Measurements from ENCODE around the gene VEZT. TPM values are rescaled to one million over a fixed set of nuclear protein-coding genes. Genes with fewer than 3 reads are reported as not detected.

VEZT gene
- total RNA-seq, 1 donor from 2014 or later = 79.1 TPM

DNA sequence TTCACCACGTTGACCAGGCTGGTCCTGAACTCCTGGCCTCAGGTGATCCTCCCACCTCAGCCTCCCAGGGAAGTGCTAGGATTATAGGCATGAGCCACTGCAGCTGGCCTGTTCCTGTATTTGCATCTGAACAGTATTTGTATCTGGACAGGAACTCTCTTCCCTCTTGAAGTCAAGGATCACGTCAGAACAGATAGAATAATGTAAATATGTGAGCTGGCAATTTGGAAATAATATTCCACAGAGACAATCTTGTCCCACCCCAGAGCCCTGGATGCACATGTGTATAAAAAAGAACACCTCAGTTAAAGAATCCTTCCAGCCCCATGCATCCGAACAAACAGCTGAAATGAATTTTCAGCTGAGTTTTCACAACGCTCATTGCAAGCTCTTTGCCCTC is 118.3 kb downstream of the VEZT start:
- Mint-ChIP-seq H3K36me3 (ENCODE audit: low read depth) (no peaks in the 10 kb centered on the region), H3K27me3 (ENCODE audit: low read depth) (peaks cover 2% of the 10 kb centered on the region), H3K4me3 (no peak overlapping the region), H3K27ac (ENCODE audit: unreplicated experiment) (peak overlapping the region; percentile 95), H3K4me1 (peaks cover 15% of the 10 kb centered on the region), H3K9me3 (no peaks in the 10 kb centered on the region)
- no peak for TF ChIP-seq CTCF (conservative IDR thresholded peaks at IDR 0.05)
- DNase-seq (ENCODE audit: low read depth, low spot score) = no peak

GRCh38 chr12:95336387-95337067 is 118.9 kb downstream of the VEZT start:
- H3K4me3 Mint-ChIP-seq = no peak overlapping the region
- H3K27ac Mint-ChIP-seq (ENCODE audit: unreplicated experiment) = peak overlapping the region; percentile 95
- peak; percentile 79 for TF ChIP-seq CTCF (conservative IDR thresholded peaks at IDR 0.05)
- peak; percentile 61 for DNase-seq (ENCODE audit: low read depth, low spot score)
- H3K9me3 Mint-ChIP-seq = no peaks in the 10 kb centered on the region
- H3K4me1 Mint-ChIP-seq = peaks cover 15% of the 10 kb centered on the region
- peaks cover 2% of the 10 kb centered on the region for H3K27me3 Mint-ChIP-seq (ENCODE audit: low read depth)
- H3K36me3 Mint-ChIP-seq (ENCODE audit: low read depth) = no peaks in the 10 kb centered on the region

DNA sequence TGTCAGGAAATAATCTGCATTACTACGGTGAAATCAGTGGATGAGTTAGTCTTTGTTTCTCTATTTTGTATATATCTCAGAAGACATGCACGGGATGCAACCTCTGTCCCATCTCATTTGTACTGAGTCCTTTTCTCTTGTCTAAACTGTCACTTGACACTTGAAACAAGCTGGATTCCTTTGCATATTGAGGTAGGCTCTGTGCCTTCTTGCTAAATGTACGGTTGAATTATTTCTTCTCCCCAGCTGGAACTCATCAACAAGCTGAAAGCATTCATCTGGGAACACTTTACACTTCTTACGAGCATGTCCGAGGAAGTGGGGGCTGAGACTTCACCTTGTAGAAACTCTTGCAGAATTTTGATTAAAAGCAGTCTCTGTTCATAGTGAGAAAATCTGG is 119.5 kb downstream of the VEZT start:
- Mint-ChIP-seq H3K27me3 (ENCODE audit: low read depth) (peaks cover 2% of the 10 kb centered on the region), H3K27ac (ENCODE audit: unreplicated experiment) (peak overlapping the region; percentile 57), H3K9me3 (no peaks in the 10 kb centered on the region), H3K4me1 (peaks cover 15% of the 10 kb centered on the region), H3K36me3 (ENCODE audit: low read depth) (no peaks in the 10 kb centered on the region), H3K4me3 (no peak overlapping the region)
- TF ChIP-seq CTCF (conservative IDR thresholded peaks at IDR 0.05) = no peak
- DNase-seq (ENCODE audit: low read depth, low spot score) = no peak

DNA sequence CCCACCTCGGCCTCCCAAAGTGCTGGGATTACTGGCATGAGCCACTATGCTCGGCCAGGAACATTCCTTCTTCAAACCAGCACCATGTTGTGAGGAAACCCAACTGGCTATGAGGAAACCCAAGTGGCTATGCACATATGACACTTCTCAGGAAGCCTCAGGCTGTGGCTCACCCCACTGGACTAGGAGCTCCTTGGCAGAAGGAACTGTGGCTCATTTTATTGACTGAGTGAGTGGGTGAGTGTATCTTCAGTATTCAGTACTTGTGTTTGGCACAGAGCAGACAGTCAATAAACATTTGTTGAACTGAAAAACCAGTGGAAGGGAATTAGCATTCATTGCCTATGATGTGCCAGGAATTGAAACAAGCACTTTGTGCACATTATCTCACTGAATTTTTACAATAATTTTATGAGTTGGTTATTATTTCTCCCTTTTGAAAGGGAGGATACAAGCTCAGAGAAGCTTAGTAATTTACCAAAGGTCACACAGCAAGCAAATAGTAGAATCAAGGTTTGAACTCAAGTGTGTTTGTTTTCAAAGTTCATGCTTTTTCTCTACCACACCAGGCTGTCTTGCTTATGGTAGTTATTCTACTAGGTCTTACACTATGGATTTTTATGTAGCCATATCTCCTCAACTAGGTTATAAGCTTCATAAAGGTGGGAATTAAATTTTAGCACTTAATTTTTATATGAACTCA is 121.6 kb downstream of the VEZT start:
- Mint-ChIP-seq H3K4me1 (peaks cover 15% of the 10 kb centered on the region), H3K36me3 (ENCODE audit: low read depth) (no peaks in the 10 kb centered on the region), H3K27me3 (ENCODE audit: low read depth) (peaks cover 2% of the 10 kb centered on the region), H3K27ac (ENCODE audit: unreplicated experiment) (no peak overlapping the region), H3K9me3 (no peaks in the 10 kb centered on the region), H3K4me3 (no peak overlapping the region)
- TF ChIP-seq CTCF (conservative IDR thresholded peaks at IDR 0.05) = no peak
- no peak for DNase-seq (ENCODE audit: low read depth, low spot score)

DNA sequence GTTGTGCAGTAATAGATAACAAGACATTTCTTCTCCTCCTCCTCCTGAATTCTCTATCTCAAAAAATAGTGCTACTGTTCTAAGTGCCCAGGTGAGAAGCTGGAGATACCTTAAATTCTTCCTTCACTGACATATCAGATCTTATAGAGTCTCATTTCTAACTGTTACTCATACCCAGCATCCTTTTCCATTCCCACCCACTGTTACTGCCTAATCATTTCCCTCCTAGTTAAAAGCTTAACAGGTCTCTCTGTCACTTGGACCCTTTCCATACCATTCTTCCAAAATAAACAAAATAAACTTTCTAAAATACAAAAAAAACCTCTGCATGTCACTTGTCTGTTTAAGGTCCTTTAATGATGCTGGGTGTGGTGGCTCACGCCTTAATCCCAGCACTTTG is 124.4 kb downstream of the VEZT start:
- DNase-seq (ENCODE audit: low read depth, low spot score) = no peak
- H3K4me3 Mint-ChIP-seq = no peak overlapping the region
- no peaks in the 10 kb centered on the region for H3K9me3 Mint-ChIP-seq
- no peak for TF ChIP-seq CTCF (conservative IDR thresholded peaks at IDR 0.05)
- H3K27ac Mint-ChIP-seq (ENCODE audit: unreplicated experiment) = no peak overlapping the region
- H3K4me1 Mint-ChIP-seq = peaks cover 3% of the 10 kb centered on the region
- H3K36me3 Mint-ChIP-seq (ENCODE audit: low read depth) = no peaks in the 10 kb centered on the region
- peaks cover 5% of the 10 kb centered on the region for H3K27me3 Mint-ChIP-seq (ENCODE audit: low read depth)

All from neural crest cell (in vitro differentiated cells).